HUES48 (cell line): Measurements from ENCODE around the gene PSG3.
"Not testable (repeated sequence)": the region's sequence is repeated elsewhere in the genome, so short reads cannot be mapped to it uniquely, and the experiment has no call there.

ENCODE experiments used
- H3K27ac ChIP-seq: one replicate; pipeline ENCODE4 v1.7.0; 2013; ENCODE audit warnings: low read depth, low read length, inconsistent platforms
- H3K27me3 ChIP-seq: 2 replicates; pipeline ENCODE4 v1.6.1; 2013; ENCODE audit warnings: mild to moderate bottlenecking, low read length; ENCODE audit not compliant: control insufficient read depth, insufficient read depth
- H3K36me3 ChIP-seq: 2 replicates; pipeline ENCODE4 v1.6.1; 2013; ENCODE audit warnings: low read length; ENCODE audit not compliant: control insufficient read depth, insufficient read depth
- H3K4me1 ChIP-seq: 2 replicates; pipeline ENCODE4 v1.6.1; 2013; ENCODE audit warnings: mild to moderate bottlenecking, low read length; ENCODE audit not compliant: control insufficient read depth, insufficient read depth
- H3K4me3 ChIP-seq: 2 replicates; pipeline ENCODE4 v1.5.1; 2013; ENCODE audit warnings: mild to moderate bottlenecking, low read depth, low read length
- H3K9ac ChIP-seq: 2 replicates; pipeline ENCODE4 v1.6.1; 2013; ENCODE audit warnings: mild to moderate bottlenecking, low read depth, low read length, moderate library complexity
- H3K9me3 ChIP-seq: 2 replicates; pipeline ENCODE4 v1.6.1; 2013; ENCODE audit warnings: low read length; ENCODE audit not compliant: control insufficient read depth, insufficient read depth

Gene PSG3

GRCh38 chr19:42760954-42761923 lies 21.0 kb upstream of the PSG3 start:
- H3K9ac ChIP-seq, H3K4me1 ChIP-seq, H3K36me3 ChIP-seq, H3K27ac ChIP-seq, H3K4me3 ChIP-seq, H3K27me3 ChIP-seq: not testable (repeated sequence)
- H3K9me3 ChIP-seq = peaks cover 12% of the 10 kb centered on the region

DNA sequence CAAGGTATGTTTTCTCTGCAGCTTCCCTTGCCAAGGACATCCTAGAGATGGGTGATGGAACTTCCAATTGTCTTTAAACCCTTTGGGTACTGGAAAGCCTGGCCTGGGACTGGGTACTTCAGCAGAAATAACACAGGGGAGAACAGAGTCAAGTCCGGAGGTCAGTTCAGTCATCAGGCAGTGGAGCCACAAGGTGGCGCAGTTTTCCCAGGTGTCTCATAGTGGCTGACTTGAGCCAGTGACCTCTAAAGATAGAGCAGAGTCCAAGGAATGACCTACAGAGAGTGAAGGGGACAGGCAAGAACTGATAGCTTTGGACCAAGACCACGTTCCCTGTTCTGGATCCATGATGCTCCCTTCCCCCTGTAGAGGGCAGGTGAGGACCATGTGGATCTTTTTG lies 18.4 kb upstream of the PSG3 start:
- not testable (repeated sequence) for H3K4me1 ChIP-seq, H3K9ac ChIP-seq, H3K27ac ChIP-seq, H3K36me3 ChIP-seq, H3K4me3 ChIP-seq, H3K27me3 ChIP-seq
- peaks cover 17% of the 10 kb centered on the region for H3K9me3 ChIP-seq

DNA sequence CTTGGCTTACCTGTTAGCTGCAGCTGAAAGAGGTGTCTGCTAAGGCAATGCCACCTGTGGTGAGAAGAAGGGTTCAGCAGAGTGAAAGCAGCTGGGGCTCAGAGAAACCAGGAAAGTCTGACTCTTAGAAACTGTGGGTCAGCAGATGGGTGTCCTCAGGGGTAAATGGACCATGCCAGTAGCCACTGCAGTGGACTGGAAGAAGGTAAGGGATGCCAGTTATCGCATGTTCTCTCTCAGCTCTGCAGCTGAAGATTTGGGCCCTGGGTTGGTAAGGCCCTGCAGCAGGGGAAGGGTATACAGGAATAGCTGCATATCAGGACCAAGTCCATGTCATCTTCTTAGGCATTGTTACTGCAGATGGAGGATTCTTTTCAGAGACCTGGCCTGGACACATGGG lies 12.0 kb upstream of the PSG3 start:
- H3K27me3 ChIP-seq, H3K27ac ChIP-seq, H3K4me1 ChIP-seq, H3K9ac ChIP-seq, H3K4me3 ChIP-seq, H3K36me3 ChIP-seq: not testable (repeated sequence)
- peaks cover 16% of the 10 kb centered on the region; the same call in 1 of the 2 replicates for H3K9me3 ChIP-seq

GRCh38 chr19:42741726-42742607 lies 1.7 kb upstream of the PSG3 start:
- H3K27ac ChIP-seq, H3K36me3 ChIP-seq, H3K9ac ChIP-seq, H3K4me3 ChIP-seq, H3K4me1 ChIP-seq, H3K27me3 ChIP-seq: not testable (repeated sequence)
- H3K9me3 ChIP-seq = peaks cover 10% of the 10 kb centered on the region; the same call in 1 of the 2 replicates

GRCh38 chr19:42737581-42738011 lies 2.7 kb downstream of the PSG3 start:
- H3K4me1 ChIP-seq, H3K27ac ChIP-seq, H3K36me3 ChIP-seq, H3K4me3 ChIP-seq, H3K27me3 ChIP-seq, H3K9ac ChIP-seq: not testable (repeated sequence)
- H3K9me3 ChIP-seq = peaks cover 17% of the 10 kb centered on the region; the same call in 1 of the 2 replicates

- H3K9ac ChIP-seq = not testable (repeated sequence)
Observed at GRCh38 chr19:42728341-42728740, 11.9 kb downstream of the PSG3 start.

DNA sequence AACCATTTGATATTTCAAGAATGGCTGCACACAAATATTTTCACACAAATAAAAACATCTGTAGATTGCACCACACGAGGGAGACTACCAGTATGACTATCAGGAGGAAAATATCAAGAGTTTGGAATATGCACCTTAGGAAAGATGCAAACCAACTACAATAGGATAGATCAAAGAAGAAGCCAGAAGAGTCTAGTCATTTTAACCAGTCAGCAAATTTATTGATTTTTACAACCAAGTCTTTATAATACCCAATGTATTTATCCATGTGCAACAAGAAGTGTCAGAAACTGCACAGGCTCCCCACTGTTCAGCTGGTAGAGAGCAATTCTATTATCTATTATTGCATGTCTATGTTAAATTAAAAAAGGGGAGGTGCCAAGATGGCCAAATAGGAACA lies 26.3 kb downstream of the PSG3 start:
- not testable (repeated sequence) for H3K27ac ChIP-seq, H3K36me3 ChIP-seq, H3K9ac ChIP-seq, H3K27me3 ChIP-seq, H3K4me3 ChIP-seq, H3K4me1 ChIP-seq
- H3K9me3 ChIP-seq = peaks cover 21% of the 10 kb centered on the region

More at GRCh38 chr19:42728341-42728740, 11.9 kb downstream of the PSG3 start:
- not testable (repeated sequence) for H3K27me3 ChIP-seq, H3K27ac ChIP-seq, H3K36me3 ChIP-seq, H3K4me1 ChIP-seq, H3K4me3 ChIP-seq
- H3K9me3 ChIP-seq = peaks cover 16% of the 10 kb centered on the region

DNA sequence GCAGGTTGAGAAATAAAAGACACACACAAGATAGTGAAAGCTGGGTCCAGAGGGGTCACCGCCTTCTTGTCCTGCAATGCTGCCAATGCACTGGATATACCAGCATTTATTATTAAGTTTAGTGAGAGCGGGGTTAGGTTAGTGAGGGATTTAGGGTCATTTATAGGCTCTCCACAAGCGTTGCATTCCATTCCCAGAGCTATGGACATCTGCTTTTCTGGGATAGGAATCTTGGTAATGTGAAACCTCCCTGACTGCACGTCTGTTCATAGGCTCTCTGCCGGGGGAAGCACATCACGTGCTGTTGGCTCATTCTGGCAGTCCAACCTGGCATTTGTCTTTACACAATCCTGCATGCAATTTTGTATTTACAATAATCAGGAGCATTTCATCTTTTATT lies 27.5 kb downstream of the PSG3 start:
- H3K4me3 ChIP-seq, H3K9ac ChIP-seq, H3K27me3 ChIP-seq, H3K4me1 ChIP-seq, H3K27ac ChIP-seq, H3K36me3 ChIP-seq: not testable (repeated sequence)
- H3K9me3 ChIP-seq = peaks cover 21% of the 10 kb centered on the region

DNA sequence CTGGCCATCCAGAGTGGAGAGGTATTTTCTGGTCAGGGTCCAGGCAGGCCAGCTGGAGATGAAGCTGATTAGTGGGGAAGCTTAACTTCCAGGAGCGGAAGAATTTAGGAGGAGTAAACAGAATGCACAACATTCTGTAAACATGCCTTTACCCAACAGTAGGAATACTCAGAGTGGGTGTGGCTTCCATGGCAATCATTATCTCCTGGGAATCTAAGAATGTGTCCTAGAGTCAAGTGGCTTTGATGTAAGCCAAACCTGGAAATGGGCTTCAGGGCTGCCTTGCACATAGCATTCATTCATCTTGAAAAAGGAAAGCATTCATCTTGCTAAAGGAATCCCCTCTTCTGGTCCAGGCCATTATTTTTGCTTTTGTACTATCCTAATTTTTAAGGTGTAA lies 29.3 kb downstream of the PSG3 start:
- H3K9ac ChIP-seq, H3K27ac ChIP-seq, H3K4me3 ChIP-seq, H3K36me3 ChIP-seq, H3K27me3 ChIP-seq, H3K4me1 ChIP-seq: not testable (repeated sequence)
- H3K9me3 ChIP-seq = peaks cover 24% of the 10 kb centered on the region

GRCh38 chr19:42697884-42698283 lies 42.4 kb downstream of the PSG3 start:
- no peak overlapping the region for H3K9ac ChIP-seq
- no peaks in the 10 kb centered on the region for H3K27me3 ChIP-seq
- H3K36me3 ChIP-seq = no peaks in the 10 kb centered on the region
- H3K4me1 ChIP-seq = no peaks in the 10 kb centered on the region
- H3K27ac ChIP-seq = no peak overlapping the region
- peaks cover 85% of the 10 kb centered on the region for H3K9me3 ChIP-seq
- no peak overlapping the region for H3K4me3 ChIP-seq
